IMR-90 (cell line): ENCODE results near the gene DEPDC5. TPM values are rescaled to one million over a fixed set of nuclear protein-coding genes. Genes with fewer than 3 reads are reported as not detected.

ENCODE experiments used
- ATAC-seq: fragments of 200-7000 bp; cut with Tn5 transposase; 2 replicates; pipeline ENCODE4 v1.9.1; 2020; ENCODE audit warnings: low read depth, mild to moderate bottlenecking, moderate library complexity
- BruUV-seq: library from RNA; stranded (reverse); fragments of 400-500 nt; replicated peaks from 2 replicates; lab custom pipeline; 2021; lab: Mats Ljungman, UMichigan
- CTCF ChIA-PET: fragments of 300-600 bp; formaldehyde crosslinking; extraction: SDS; loops from one replicate; lab custom pipeline; 2021; ENCODE audit warnings: antibody characterized with exemption; lab: Yijun Ruan, JAX
- POLR2A ChIA-PET: fragments of 300-600 bp; sonication (Branson Sonifier 250); formaldehyde crosslinking; loops from one replicate; lab custom pipeline; 2022; ENCODE audit warnings: antibody characterized with exemption; ENCODE audit not compliant: unreplicated experiment; lab: Charles Lee
- DNase-seq: peaks from one replicate; pipeline ENCODE4 v3.0.0; 2013
- H2AFZ ChIP-seq: replicated peaks from 2 replicates; pipeline ENCODE3; 2013; ENCODE audit warnings: low read length, mild to moderate bottlenecking; ENCODE audit not compliant: poor library complexity
- H2AK5ac ChIP-seq: 2 replicates; pipeline ENCODE4 v1.6.1; 2013; ENCODE audit warnings: low read depth, low read length, inconsistent platforms
- H2AK9ac ChIP-seq: replicated peaks from 2 replicates; pipeline ENCODE3; 2013; ENCODE audit warnings: mild to moderate bottlenecking, low read depth, low read length, moderate library complexity; ENCODE audit not compliant: poor library complexity
- H2BK120ac ChIP-seq: 2 replicates; pipeline ENCODE4 v1.6.1; 2013; ENCODE audit warnings: low read depth, low read length, inconsistent platforms
- H2BK15ac ChIP-seq: 3 replicates; pipeline ENCODE4 v1.6.1; 2013; ENCODE audit warnings: low read depth, low read length, inconsistent platforms
- H2BK20ac ChIP-seq: 2 replicates; pipeline ENCODE4 v1.6.1; 2013; ENCODE audit warnings: low read depth, mild to moderate bottlenecking, inconsistent platforms, low read length, moderate library complexity
- H2BK5ac ChIP-seq: 2 replicates; pipeline ENCODE4 v1.6.1; 2013; ENCODE audit warnings: mild to moderate bottlenecking, low read depth, low read length, inconsistent platforms; ENCODE audit not compliant: poor library complexity, severe bottlenecking
- H3K14ac ChIP-seq: replicated peaks from 2 replicates; pipeline ENCODE4 v1.6.1; 2013; ENCODE audit warnings: low read depth, low read length, inconsistent platforms
- H3K18ac ChIP-seq: 2 replicates; pipeline ENCODE4 v1.6.1; 2013; ENCODE audit warnings: low read depth, low read length, control low read depth
- H3K23ac ChIP-seq: 2 replicates; pipeline ENCODE4 v1.6.1; 2013; ENCODE audit warnings: low read depth, low read length, inconsistent platforms
- H3K27ac ChIP-seq: 2 replicates; pipeline ENCODE4 v1.5.1; 2013; ENCODE audit warnings: mild to moderate bottlenecking, control low read depth, low read length; ENCODE audit not compliant: insufficient read depth
- H3K27me3 ChIP-seq: 2 replicates; pipeline ENCODE4 v1.6.1; 2013; ENCODE audit warnings: low read length; ENCODE audit not compliant: control insufficient read depth, insufficient read depth
- H3K36me3 ChIP-seq: 2 replicates; pipeline ENCODE4 v1.6.1; 2013; ENCODE audit warnings: low read length, mixed read lengths; ENCODE audit not compliant: control insufficient read depth, insufficient read depth
- H3K4ac ChIP-seq: 2 replicates; pipeline ENCODE4 v1.6.1; 2013; ENCODE audit warnings: low read depth, low read length, inconsistent platforms
- H3K4me1 ChIP-seq: 2 replicates; pipeline ENCODE4 v1.6.1; 2013; ENCODE audit warnings: low read length, mixed read lengths; ENCODE audit not compliant: control insufficient read depth, insufficient read depth
- H3K4me2 ChIP-seq: 2 replicates; pipeline ENCODE4 v1.6.1; 2013; ENCODE audit warnings: low read depth, mild to moderate bottlenecking, control low read depth, low read length, moderate library complexity
- H3K4me3 ChIP-seq: 2 replicates; pipeline ENCODE4 v1.5.1; 2013; ENCODE audit warnings: low read depth, mild to moderate bottlenecking, control low read depth, low read length, moderate library complexity; ENCODE audit not compliant: insufficient read depth
- H3K56ac ChIP-seq: 2 replicates; pipeline ENCODE4 v1.6.1; 2013; ENCODE audit warnings: low read length, inconsistent platforms; ENCODE audit not compliant: insufficient read depth; ENCODE audit errors: extremely low read depth
- H3K79me1 ChIP-seq, 2 experiments: 2 replicates each; pipeline ENCODE4 v1.6.1; 2013; ENCODE audit warnings: low read length in 2 of 2, inconsistent platforms in 1 of 2, low read depth in 1 of 2
- H3K9ac ChIP-seq: 2 replicates; pipeline ENCODE4 v1.6.1; 2013; ENCODE audit warnings: low read depth, low read length, control low read depth
- H3K9me1 ChIP-seq: 2 replicates; pipeline ENCODE4 v1.6.1; 2013; ENCODE audit warnings: low read length, inconsistent platforms; ENCODE audit not compliant: insufficient read depth
- H3K9me3 ChIP-seq: 2 replicates; pipeline ENCODE4 v1.6.1; 2013; ENCODE audit warnings: low read length; ENCODE audit not compliant: control insufficient read depth, insufficient read depth
- H4K20me1 ChIP-seq: 2 replicates; pipeline ENCODE4 v1.6.1; 2013; ENCODE audit warnings: low read length, inconsistent platforms; ENCODE audit not compliant: insufficient read depth
- H4K5ac ChIP-seq: 2 replicates; pipeline ENCODE4 v1.6.1; 2013; ENCODE audit warnings: mild to moderate bottlenecking, low read depth, low read length, control low read depth
- H4K8ac ChIP-seq, 2 experiments: 2 replicates each; pipeline ENCODE4 v1.6.1; 2013; ENCODE audit warnings: low read depth in 2 of 2, low read length in 2 of 2, control low read depth in 1 of 2, inconsistent platforms in 1 of 2
- H4K91ac ChIP-seq: 2 replicates; pipeline ENCODE4 v1.6.1; 2013; ENCODE audit warnings: low read depth, low read length, inconsistent platforms; ENCODE audit not compliant: insufficient read depth
- BHLHE40 ChIP-seq: fragments of 150-350 bp; IDR thresholded peaks from 2 replicates; pipeline ENCODE4 v1.6.1; 2016; ENCODE audit warnings: mild to moderate bottlenecking, low read depth, low read length
- CEBPB ChIP-seq: IDR thresholded peaks from 2 replicates; pipeline ENCODE4 v1.6.1; 2012; ENCODE audit warnings: low read depth, low read length, improper control_type of control experiment
- CHD1 ChIP-seq: IDR thresholded peaks from 2 replicates; pipeline ENCODE4 v1.6.1; 2012; ENCODE audit warnings: low read depth, low read length, improper control_type of control experiment
- CTCF ChIP-seq: conservative IDR thresholded peaks from 2 replicates; pipeline ENCODE4 v1.5.1; 2012; ENCODE audit warnings: mild to moderate bottlenecking, low read depth, low read length, improper control_type of control experiment
- ELK1 ChIP-seq: fragments of 150-350 bp; IDR thresholded peaks from 2 replicates; pipeline ENCODE4 v1.6.1; 2016; ENCODE audit warnings: low read depth, mild to moderate bottlenecking, low read length, moderate library complexity, borderline replicate concordance
- FOS ChIP-seq: fragments of 150-350 bp; IDR thresholded peaks from 2 replicates; pipeline ENCODE4 v1.6.1; 2016; ENCODE audit warnings: low read depth, low read length
- MAFK ChIP-seq: IDR thresholded peaks from 2 replicates; pipeline ENCODE4 v1.6.1; 2012; ENCODE audit warnings: low read depth, low read length, improper control_type of control experiment
- MAZ ChIP-seq: IDR thresholded peaks from 2 replicates; pipeline ENCODE4 v1.6.1; 2012; ENCODE audit warnings: low read depth, mild to moderate bottlenecking, low read length, improper control_type of control experiment, moderate library complexity, borderline replicate concordance
- MXI1 ChIP-seq: IDR thresholded peaks from 2 replicates; pipeline ENCODE4 v1.6.1; 2012; ENCODE audit warnings: low read depth, mild to moderate bottlenecking, low read length, moderate library complexity, borderline replicate concordance
- NFE2L2 ChIP-seq: fragments of 150-350 bp; IDR thresholded peaks from 2 replicates; pipeline ENCODE4 v1.6.1; 2016; ENCODE audit warnings: low read depth, mild to moderate bottlenecking, low read length
- POLR2A ChIP-seq: IDR thresholded peaks from 2 replicates; pipeline ENCODE4 v1.6.1; 2012; ENCODE audit warnings: mild to moderate bottlenecking, low read depth, low read length
- RAD21 ChIP-seq: IDR thresholded peaks from 2 replicates; pipeline ENCODE4 v1.6.1; 2012; ENCODE audit warnings: low read length, improper control_type of control experiment
- RCOR1 ChIP-seq: IDR thresholded peaks from 2 replicates; pipeline ENCODE4 v1.6.1; 2012; ENCODE audit warnings: mild to moderate bottlenecking, low read length, improper control_type of control experiment; ENCODE audit not compliant: insufficient replicate concordance
- RFX5 ChIP-seq: IDR thresholded peaks from 2 replicates; pipeline ENCODE4 v1.8.0; 2012; ENCODE audit warnings: low read depth, mild to moderate bottlenecking, low read length, moderate library complexity
- SMC3 ChIP-seq: fragments of 150-350 bp; IDR thresholded peaks from 2 replicates; pipeline ENCODE4 v1.6.1; 2016; ENCODE audit warnings: low read depth, mild to moderate bottlenecking, antibody characterized with exemption, low read length, moderate library complexity
- USF2 ChIP-seq: fragments of 150-350 bp; IDR thresholded peaks from 2 replicates; pipeline ENCODE4 v1.6.1; 2017; ENCODE audit warnings: mild to moderate bottlenecking, antibody characterized with exemption, low read length, low read depth
- WGBS, 2 experiments: methylation state at CpG; one replicate each; pipeline versions ENCODE4 v1.1.5 to v1.1.7; 2013; ENCODE audit warnings: missing lambda C conversion rate in 2 of 2; ENCODE audit not compliant: insufficient read length in 1 of 2; ENCODE audit errors: extremely low coverage in 2 of 2; 5-methylcytosine and 5-hydroxymethylcytosine counted together
- dilution Hi-C: fragments of 300-500 bp; cut with HindIII; formaldehyde crosslinking; loops from one replicate; pipeline ENCODE4 v1.14.3; 2018; ENCODE audit warnings: low sequenced_read_pairs; ENCODE audit not compliant: unreplicated experiment
- in situ Hi-C: fragments of 300-500 bp; cut with MboI; formaldehyde crosslinking; loops from 3 replicates; pipeline ENCODE4 v1.14.3; 2019; ENCODE audit warnings: low sequenced_read_pairs, inconsistent platforms, mixed read lengths
- intact Hi-C: fragments of 100-400 bp; cut with micrococcal nuclease; formaldehyde crosslinking; loops from 2 replicates; pipeline ENCODE4 v1.10.0; 2022
- polyA plus RNA-seq, 3 experiments: library from polyadenylated mRNA; depleted of rRNA; stranded (reverse); fragments of >200 nt; gene quantifications; 2 replicates each; pipeline ENCODE4 v1.2.3, GENCODE V29; 2012; ENCODE audit warnings: low replicate concordance in 1 of 3
- total RNA-seq: library from RNA; depleted of rRNA; stranded (reverse); fragments of >200 nt; gene quantifications from 2 replicates; pipeline ENCODE4 v1.2.3, GENCODE V29; 2012

DEPDC5 gene
- total and polyA plus RNA-seq, 2 of the 4 experiments (the other 2 are of a cell fraction): 6.6 to 12.9 TPM

DNA sequence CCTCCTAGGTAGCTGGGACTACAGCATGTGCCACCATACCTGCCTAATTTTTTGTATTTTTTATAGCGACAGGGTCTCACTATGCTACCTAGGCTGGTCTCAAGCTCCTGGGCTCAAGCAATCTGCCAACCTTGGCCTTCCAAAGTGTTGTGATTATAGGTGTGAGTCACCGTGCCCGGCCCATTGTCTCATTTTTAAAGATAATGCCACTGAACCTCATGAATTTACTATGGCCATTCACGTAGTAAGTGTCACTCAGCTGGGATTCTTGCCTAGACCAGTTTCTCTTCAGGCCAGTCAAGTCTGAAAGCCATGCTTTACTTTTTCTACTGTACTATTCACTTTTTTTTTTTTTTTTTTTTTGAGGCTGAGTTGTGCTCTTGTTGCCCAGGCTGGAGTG lies 22.4 kb downstream of the DEPDC5 start:
- Histone ChIP-seq H4K20me1 (no peaks in the 10 kb centered on the region), H3K4me1 (no peaks in the 10 kb centered on the region), H3K14ac (no peak overlapping the region), H3K9me1 (peaks cover 5% of the 10 kb centered on the region; the same call in 1 of the 2 replicates), H3K9ac (no peak overlapping the region), H2AK5ac (no peak overlapping the region), H3K79me1 (no peaks in the 10 kb centered on the region), H2BK5ac (no peak overlapping the region), H3K4me2 (no peak overlapping the region), H2BK15ac (no peak overlapping the region), H3K27ac (no peak overlapping the region), H2BK120ac (no peak overlapping the region), H4K5ac (no peak overlapping the region), H3K4me3 (no peak overlapping the region), H3K27me3 (no peaks in the 10 kb centered on the region), H4K91ac (no peak overlapping the region), H3K18ac (no peak overlapping the region), H2AFZ (no peak overlapping the region), H3K56ac (no peak overlapping the region), H2AK9ac (no peak overlapping the region), H3K9me3 (no peaks in the 10 kb centered on the region), H4K8ac (no peak overlapping the region), H2BK20ac (no peak overlapping the region), H3K23ac (no peak overlapping the region), H3K36me3 (peaks cover 34% of the 10 kb centered on the region), H3K4ac (no peak overlapping the region)
- intact Hi-C loops: no loop called here
- in situ Hi-C loops: no loop called here
- CTCF ChIA-PET: no interaction called here
- dilution Hi-C loops: no loop called here
- ATAC-seq (no peak), DNase-seq (no peak)
- WGBS, 2 experiments: 100% methylated on average over 2 of the region's 4 CpGs; no CpG with 5 or more reads in 1 of the 2 experiments
- BruUV-seq: no TSS peak
- POLR2A ChIA-PET: no interaction called here
- TF ChIP-seq NFE2L2 (no peak), RAD21 (no peak), POLR2A (no peak), RCOR1 (no peak), USF2 (no peak), BHLHE40 (no peak), CHD1 (no peak), SMC3 (no peak), MAFK (no peak), MAZ (no peak), ELK1 (no peak), CTCF (no peak), FOS (no peak), RFX5 (no peak), MXI1 (no peak), CEBPB (no peak)
